ENCODE data around the gene ADI1. TPM values are rescaled to one million over a fixed set of nuclear protein-coding genes. Genes with fewer than 3 reads are reported as not detected.

ADI1 gene
- total RNA-seq, 1 donor = 12.9 TPM

- no peak for DNase-seq (ENCODE audit: low read depth in 2 of 3, low spot score in 2 of 3)
Measured at GRCh38 chr2:3481736-3482362, 37.5 kb downstream of the ADI1 start.

DNA sequence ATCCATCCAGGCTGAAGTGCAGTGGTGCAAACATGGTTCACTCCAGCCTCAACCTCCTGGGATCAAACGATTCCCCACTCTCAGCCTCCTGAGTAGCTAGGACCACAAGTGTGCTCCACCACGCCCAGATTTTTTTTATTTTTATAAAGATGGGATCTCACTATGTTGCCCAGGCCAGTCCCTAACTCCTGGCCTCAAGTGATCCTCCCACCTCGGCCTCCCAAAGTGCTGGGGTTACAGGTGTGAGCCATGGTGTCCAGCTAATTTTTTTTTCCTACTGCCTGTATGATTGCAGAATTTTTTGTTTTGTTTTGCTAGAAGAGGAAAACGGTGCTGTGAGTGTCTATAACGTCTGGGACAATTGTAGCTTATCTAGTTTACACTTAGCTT is 38.3 kb downstream of the ADI1 start:
- no peak for DNase-seq (ENCODE audit: low read depth in 2 of 3, low spot score in 2 of 3)

- no peak for DNase-seq (ENCODE audit: low read depth in 2 of 3, low spot score in 2 of 3)
Measured at GRCh38 chr2:3480352-3481010, 38.9 kb downstream of the ADI1 start.

DNA sequence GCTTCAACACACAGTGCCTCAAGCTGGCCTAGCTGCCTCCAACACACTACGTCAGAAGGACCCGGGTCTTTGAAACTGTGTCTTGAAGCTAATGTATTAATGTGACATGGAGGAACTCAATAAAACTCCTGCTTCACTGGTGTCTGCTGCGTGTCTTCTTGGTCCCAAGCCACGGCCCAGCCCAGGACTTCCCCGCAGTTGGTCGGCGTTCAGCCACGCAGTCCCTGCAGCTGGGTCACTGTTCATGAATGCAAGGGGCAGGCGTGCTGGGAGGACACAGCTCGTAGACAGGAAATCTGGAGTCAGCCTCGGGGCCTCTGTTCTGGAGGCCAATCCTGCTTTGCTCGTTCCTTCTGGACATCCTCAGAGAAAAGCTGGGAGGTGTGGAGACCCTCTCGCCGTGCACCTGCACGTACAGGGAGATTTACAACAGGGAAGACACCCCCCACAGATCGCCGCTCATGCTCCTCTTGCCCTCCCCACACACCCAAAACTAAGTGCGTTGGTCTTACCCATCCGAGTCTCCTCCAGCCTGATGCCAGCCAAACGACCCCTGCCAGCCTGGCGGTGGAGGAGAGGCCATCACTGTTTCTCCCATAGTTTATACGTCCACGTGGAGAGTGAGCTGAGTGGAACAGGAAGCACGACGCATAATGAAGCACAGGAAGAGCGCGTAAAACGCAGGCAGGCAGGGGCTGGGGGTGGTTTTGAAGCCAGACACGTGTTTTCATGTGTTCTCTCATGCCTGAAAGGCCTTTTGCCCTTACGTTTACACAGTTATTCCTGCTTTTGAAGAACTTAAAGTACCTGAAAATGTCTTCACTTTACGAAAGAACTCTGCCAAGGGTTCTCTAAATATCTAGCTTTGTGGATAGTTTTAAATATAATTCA is 39.7 kb downstream of the ADI1 start:
- no peak for DNase-seq (ENCODE audit: low read depth in 2 of 3, low spot score in 2 of 3)

GRCh38 chr2:3478846-3479385 is 40.4 kb downstream of the ADI1 start:
- DNase-seq (ENCODE audit: low read depth in 2 of 3, low spot score in 2 of 3) = no peak

- DNase-seq (ENCODE audit: low read depth in 2 of 3, low spot score in 2 of 3) = peak in 2 of 3 donors; percentile 20 to 79
Measured at GRCh38 chr2:3476985-3477327, 42.4 kb downstream of the ADI1 start.

GRCh38 chr2:3476321-3476984 is 42.9 kb downstream of the ADI1 start:
- no peak for DNase-seq (ENCODE audit: low read depth in 2 of 3, low spot score in 2 of 3)

GRCh38 chr2:3475771-3476170 is 43.6 kb downstream of the ADI1 start:
- DNase-seq (ENCODE audit: low read depth in 2 of 3, low spot score in 2 of 3) = no peak

DNA sequence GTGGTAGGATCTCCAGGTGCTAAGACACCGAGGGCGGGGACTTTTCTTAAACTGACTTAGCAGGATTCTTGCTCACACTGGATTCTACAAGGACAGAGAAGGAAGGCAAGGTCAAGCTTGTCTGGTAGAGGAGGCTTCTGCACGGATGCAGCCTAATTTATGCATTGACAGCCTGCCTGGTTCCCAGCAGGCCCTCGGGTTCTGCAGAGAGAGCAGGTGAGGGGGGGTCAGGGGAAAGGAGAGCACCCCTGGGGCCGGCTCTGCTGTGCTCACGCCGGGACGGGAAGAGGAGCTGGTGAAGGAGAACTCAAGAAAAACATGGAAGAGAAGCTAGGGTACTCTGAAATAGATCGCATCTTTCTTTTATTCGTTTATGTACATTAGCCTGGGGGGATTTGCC is 46.4 kb downstream of the ADI1 start:
- DNase-seq (ENCODE audit: low read depth in 2 of 3, low spot score in 2 of 3) = no peak

- DNase-seq (ENCODE audit: low read depth in 2 of 3, low spot score in 2 of 3) = no peak
Measured at GRCh38 chr2:3472296-3472695, 47.0 kb downstream of the ADI1 start.

DNA sequence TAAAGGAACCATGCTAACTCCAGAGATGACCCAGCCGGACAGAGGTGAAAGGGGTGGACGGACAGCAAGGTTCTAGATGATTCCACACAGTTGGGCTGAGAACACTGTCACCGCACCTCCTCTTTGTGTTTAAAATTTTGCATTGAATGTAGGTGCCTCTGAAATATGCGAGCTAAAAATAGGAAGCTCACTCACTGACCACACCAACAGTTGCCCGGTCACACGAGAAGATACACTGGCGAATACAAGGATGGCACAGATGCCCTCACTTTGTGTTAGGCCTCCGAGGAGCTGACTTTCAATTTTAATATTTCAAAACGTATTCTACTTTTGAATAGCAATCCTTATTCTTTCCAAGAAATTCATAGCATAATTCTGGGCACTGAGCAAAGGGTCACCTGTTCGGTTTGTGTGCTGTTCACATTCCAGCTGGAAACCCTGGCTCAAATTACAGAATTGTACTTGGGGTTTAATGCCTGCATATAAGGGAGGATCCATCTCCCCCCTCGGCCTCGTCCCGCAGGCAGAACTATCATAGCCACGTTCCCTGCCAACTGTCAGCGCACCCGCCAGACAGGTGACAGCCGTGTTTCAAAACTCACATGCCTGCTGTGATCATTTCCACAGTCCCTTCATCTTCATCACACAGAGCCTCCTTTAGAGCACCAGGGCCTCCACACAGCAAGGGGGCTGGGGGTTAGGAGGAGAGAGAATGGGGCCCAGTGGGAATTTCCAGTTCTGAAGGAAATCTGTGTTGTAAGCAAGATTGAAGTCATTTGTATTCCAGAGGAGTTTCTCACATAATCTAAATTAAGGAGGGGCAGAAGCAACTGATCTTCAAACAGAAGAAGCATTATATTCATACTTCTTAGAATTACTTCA is 48.2 kb downstream of the ADI1 start:
- no peak for DNase-seq (ENCODE audit: low read depth in 2 of 3, low spot score in 2 of 3)

DNA sequence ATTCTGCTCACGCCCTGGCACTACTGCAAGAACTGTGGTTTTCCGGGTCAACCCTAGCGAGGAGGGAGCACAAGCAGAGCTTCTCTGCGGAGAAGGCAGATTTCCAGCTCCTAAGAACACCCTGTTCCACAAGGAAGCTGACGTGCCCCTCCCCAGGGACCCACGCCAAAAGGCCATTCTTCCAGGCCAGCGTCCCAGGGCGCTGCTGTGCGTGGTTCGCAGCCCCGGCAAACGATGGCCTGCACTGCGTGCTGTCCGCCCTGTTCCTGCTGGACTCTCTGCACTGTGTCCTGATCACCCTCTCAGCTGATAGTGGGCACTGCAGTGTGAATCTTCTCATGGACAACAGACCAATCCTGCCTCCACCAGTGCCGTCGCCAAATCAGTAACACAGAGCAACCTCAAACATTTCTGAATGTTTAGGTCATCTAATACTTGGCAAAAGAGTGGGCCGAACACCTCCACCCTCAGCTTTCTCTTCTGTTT is 49.1 kb downstream of the ADI1 start:
- no peak for DNase-seq (ENCODE audit: low read depth in 2 of 3, low spot score in 2 of 3)

GRCh38 chr2:3469486-3469885 is 49.8 kb downstream of the ADI1 start:
- no peak for DNase-seq (ENCODE audit: low read depth in 2 of 3, low spot score in 2 of 3)

DNA sequence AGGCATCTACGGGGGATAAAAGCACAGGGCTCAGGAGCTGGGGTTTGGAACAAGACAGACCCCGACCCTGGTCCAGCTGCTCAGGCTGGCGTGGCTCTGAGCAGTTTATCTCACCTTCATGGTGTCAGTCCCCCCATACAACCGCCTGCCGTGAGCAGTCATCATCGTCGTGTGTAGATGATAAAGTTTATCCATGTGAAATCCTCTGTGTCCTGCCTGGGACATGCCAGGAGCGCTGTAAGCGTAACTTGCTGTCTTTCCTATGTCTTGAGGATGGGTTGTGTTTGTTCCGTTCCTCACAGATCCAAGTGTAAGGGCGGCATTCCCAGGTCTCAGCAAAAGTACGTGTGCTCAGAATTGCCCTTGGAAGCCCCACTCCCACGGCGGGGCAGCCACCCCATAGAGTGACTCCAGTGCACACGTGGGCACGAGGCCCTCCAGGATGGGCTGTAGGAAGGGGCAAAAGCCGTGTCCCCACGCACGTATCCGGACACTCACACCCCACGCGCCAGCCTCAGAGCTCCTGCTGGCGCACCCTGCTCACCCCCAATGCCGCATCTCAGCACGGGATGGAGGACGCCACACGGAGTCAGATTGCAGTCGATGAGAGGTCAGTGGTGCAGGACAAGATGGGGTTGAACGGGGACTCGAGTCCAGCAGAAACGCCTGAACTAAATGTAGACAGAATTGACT is 50.9 kb downstream of the ADI1 start:
- DNase-seq (ENCODE audit: low read depth in 2 of 3, low spot score in 2 of 3) = no peak

- DNase-seq (ENCODE audit: low read depth in 2 of 3, low spot score in 2 of 3) = no peak
Measured at GRCh38 chr2:3467654-3468053, 51.7 kb downstream of the ADI1 start.

- DNase-seq (ENCODE audit: low read depth in 2 of 3, low spot score in 2 of 3) = no peak
Measured at GRCh38 chr2:3466966-3467365, 52.4 kb downstream of the ADI1 start.

- no peak for DNase-seq (ENCODE audit: low read depth in 2 of 3, low spot score in 2 of 3)
Measured at GRCh38 chr2:3466482-3466863, 52.9 kb downstream of the ADI1 start.

DNA sequence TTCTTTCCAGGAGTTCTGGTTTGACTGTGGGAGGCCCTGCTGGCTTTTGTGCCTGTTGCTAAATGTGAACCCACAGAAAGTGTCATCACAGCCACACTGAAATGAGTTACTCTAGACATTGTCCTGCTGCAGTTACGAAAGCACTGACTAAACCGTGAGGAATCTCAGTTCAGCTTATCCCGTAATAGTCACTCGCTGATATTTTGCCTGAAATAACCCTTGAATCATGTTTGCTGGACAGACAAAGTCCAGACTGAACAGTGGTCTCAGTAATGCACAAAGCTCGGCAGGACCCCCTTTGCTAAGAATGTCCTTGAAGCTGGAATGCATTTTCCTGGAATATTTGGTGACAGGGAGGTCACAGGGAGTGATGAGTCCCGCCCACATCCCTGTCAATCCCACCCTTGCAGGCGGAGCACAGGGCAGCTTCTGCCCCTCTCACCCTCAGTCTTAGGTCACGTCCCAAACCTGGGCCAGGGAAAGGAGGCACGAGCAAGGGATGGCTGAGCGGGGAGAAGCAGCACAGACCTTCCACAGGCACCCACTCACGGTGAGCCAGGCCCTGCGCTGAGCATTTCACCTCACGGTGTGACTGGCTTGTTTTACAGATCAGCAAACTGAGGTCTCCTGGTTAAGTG is 53.4 kb downstream of the ADI1 start:
- no peak for DNase-seq (ENCODE audit: low read depth in 2 of 3, low spot score in 2 of 3)

GRCh38 chr2:3465328-3465727 is 54.0 kb downstream of the ADI1 start:
- no peak for DNase-seq (ENCODE audit: low read depth in 2 of 3, low spot score in 2 of 3)
